HepG2 (cell line): ENCODE results near the gene ABCC1. TPM values are rescaled to one million over a fixed set of nuclear protein-coding genes. Genes with fewer than 3 reads are reported as not detected.

Source experiments
- HMG20A ChIP-seq: IDR thresholded peaks from 2 replicates; pipeline ENCODE4 v1.6.1; 2016; ENCODE audit warnings: borderline replicate concordance
- HMGXB3 ChIP-seq: sonication (generic); formaldehyde crosslinking; IDR thresholded peaks from 2 replicates; pipeline ENCODE4 v1.4.0; 2020; ENCODE audit warnings: missing genetic modification reagents, borderline replicate concordance
- KLF12 ChIP-seq: sonication (generic); formaldehyde crosslinking; IDR thresholded peaks from 2 replicates; pipeline ENCODE4 v1.4.0; 2020; ENCODE audit warnings: missing genetic modification reagents, borderline replicate concordance
- MAFF ChIP-seq: IDR thresholded peaks from 2 replicates; pipeline ENCODE4 v1.6.1; 2011; ENCODE audit warnings: low read depth, low read length, improper control_type of control experiment
- MAFK ChIP-seq, 2 experiments: IDR thresholded peaks in 1 of 2; conservative IDR thresholded peaks in 1 of 2; 2 replicates each; pipeline ENCODE4 v1.6.1; 2011; ENCODE audit warnings: improper control_type of control experiment in 2 of 2, low read length in 2 of 2
- MIXL1 ChIP-seq: IDR thresholded peaks from 2 replicates; pipeline ENCODE4 v1.6.1; 2016
- NRL ChIP-seq: sonication (generic); formaldehyde crosslinking; IDR thresholded peaks from 2 replicates; pipeline ENCODE4 v1.5.0; 2020; ENCODE audit warnings: missing genetic modification reagents, mild to moderate bottlenecking, moderate library complexity, borderline replicate concordance
- PHF20 ChIP-seq: sonication (generic); formaldehyde crosslinking; IDR thresholded peaks from 2 replicates; pipeline ENCODE4 v1.5.0; 2020; ENCODE audit warnings: mild to moderate bottlenecking, missing genetic modification reagents
- ZNF331 ChIP-seq: sonication (generic); formaldehyde crosslinking; IDR thresholded peaks from 2 replicates; pipeline ENCODE4 v1.4.0; 2020; ENCODE audit warnings: missing genetic modification reagents
- ZNF383 ChIP-seq: sonication (generic); formaldehyde crosslinking; IDR thresholded peaks from 2 replicates; pipeline ENCODE4 v1.4.0; 2020; ENCODE audit warnings: missing genetic modification reagents, mild to moderate bottlenecking, borderline replicate concordance
- ZNF44 ChIP-seq: sonication (generic); formaldehyde crosslinking; IDR thresholded peaks from 2 replicates; pipeline ENCODE4 v1.5.1; 2020; ENCODE audit warnings: mild to moderate bottlenecking, missing genetic modification reagents
- ZNF644 ChIP-seq: IDR thresholded peaks from 2 replicates; pipeline ENCODE4 v1.6.1; 2016; ENCODE audit warnings: low read depth
- ZNF746 ChIP-seq: sonication (generic); formaldehyde crosslinking; IDR thresholded peaks from 2 replicates; pipeline ENCODE4 v1.8.0; 2022; ENCODE audit warnings: mild to moderate bottlenecking, missing genetic modification reagents
- ZNF768 ChIP-seq: sonication (generic); formaldehyde crosslinking; IDR thresholded peaks from 2 replicates; pipeline ENCODE4 v1.4.0; 2020; ENCODE audit warnings: missing genetic modification reagents
- polyA plus RNA-seq, 8 experiments: library from polyadenylated mRNA; depleted of rRNA in 3 of 8; stranded (reverse) in 7 of 8; unstranded in 1 of 8; fragments of >200 nt; fragmentation: Illumina TruSeq in 4 of 8; extraction: Trizol in 4 of 8; gene quantifications; 2 replicates each; pipeline versions ENCODE4 v1.2.1 to v1.2.3, GENCODE V29; 2011 to 2016; ENCODE audit warnings: low read depth in 4 of 8, missing spikeins in 1 of 8, mixed read lengths in 1 of 8; ENCODE audit not compliant: insufficient read depth in 1 of 8
- total RNA-seq, 5 experiments: library from RNA; depleted of rRNA; stranded (reverse); fragments of >200 nt; fragmentation: Illumina TruSeq; extraction: Trizol; gene quantifications; 2 replicates each; pipeline ENCODE4 v1.2.3, GENCODE V29; 2016; ENCODE audit warnings: low read depth in 1 of 5
- TF ChIP-seq, protein P1 (sequence below): IDR thresholded peaks from 2 replicates; pipeline ENCODE4 v1.6.1; 2016; ENCODE audit warnings: low read depth
- TF ChIP-seq, protein P2 (sequence below): sonication (generic); formaldehyde crosslinking; IDR thresholded peaks from 2 replicates; pipeline ENCODE4 v1.8.1; 2023; ENCODE audit warnings: mild to moderate bottlenecking, moderate library complexity, missing genetic modification reagents
- TF ChIP-seq, protein P3 (sequence below): sonication (generic); formaldehyde crosslinking; IDR thresholded peaks from 2 replicates; pipeline ENCODE4 v1.4.0; 2020; ENCODE audit warnings: mild to moderate bottlenecking, missing genetic modification reagents, borderline replicate concordance
- TF ChIP-seq, protein P4 (sequence below): IDR thresholded peaks from 2 replicates; pipeline ENCODE4 v1.6.1; 2016; ENCODE audit warnings: mild to moderate bottlenecking, missing biosample characterization, missing genetic modification reagents

ABCC1 gene
- total and polyA plus RNA-seq, 2 of the 13 experiments (the other 11 are each of a cell fraction or from before 2014, with no cell fraction given): 13.0 to 30.6 TPM

GRCh38 chr16:15951852-15952251 lies 2.4 kb downstream of the ABCC1 start (continued):
- no peak for TF ChIP-seq HMG20A
- TF ChIP-seq, protein P1, sequence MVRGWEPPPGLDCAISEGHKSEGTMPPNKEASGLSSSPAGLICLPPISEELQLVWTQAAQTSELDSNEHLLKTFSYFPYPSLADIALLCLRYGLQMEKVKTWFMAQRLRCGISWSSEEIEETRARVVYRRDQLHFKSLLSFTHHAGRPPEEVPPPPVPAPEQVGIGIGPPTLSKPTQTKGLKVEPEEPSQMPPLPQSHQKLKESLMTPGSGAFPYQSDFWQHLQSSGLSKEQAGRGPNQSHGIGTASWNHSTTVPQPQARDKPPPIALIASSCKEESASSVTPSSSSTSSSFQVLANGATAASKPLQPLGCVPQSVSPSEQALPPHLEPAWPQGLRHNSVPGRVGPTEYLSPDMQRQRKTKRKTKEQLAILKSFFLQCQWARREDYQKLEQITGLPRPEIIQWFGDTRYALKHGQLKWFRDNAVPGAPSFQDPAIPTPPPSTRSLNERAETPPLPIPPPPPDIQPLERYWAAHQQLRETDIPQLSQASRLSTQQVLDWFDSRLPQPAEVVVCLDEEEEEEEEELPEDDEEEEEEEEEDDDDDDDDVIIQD (CRISPR knock-in tag): peak; percentile 10; the same call in 1 of the 2 replicates
- TF ChIP-seq, protein P2, sequence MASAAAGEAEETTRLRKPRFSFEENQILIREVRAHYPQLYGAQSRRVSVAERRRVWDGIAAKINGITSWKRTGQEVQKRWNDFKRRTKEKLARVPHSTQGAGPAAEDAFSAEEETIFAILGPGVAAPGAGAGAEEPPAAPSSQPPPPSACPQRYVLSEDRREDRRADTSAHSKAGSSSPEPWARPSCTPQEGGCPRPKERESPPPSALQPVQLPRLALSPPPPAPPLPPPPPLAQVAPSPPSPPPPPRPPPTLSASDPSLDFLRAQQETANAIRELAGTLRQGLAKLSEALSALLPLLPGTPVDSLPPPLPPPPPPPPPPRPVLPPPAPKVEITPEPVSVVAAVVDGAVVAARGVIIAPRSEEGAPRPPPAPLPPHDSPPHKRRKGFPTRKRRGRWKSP (CRISPR knock-in tag): peak; percentile 74; the same call in 1 of the 2 replicates
- 0 out of 2 replicates have a peak, but pooled peaks have one; percentile 41 for TF ChIP-seq ZNF746 (CRISPR knock-in tag)
- TF ChIP-seq NRL (CRISPR knock-in tag): 0 out of 2 replicates have a peak, but pooled peaks have one; percentile 31
- TF ChIP-seq, protein P3, sequence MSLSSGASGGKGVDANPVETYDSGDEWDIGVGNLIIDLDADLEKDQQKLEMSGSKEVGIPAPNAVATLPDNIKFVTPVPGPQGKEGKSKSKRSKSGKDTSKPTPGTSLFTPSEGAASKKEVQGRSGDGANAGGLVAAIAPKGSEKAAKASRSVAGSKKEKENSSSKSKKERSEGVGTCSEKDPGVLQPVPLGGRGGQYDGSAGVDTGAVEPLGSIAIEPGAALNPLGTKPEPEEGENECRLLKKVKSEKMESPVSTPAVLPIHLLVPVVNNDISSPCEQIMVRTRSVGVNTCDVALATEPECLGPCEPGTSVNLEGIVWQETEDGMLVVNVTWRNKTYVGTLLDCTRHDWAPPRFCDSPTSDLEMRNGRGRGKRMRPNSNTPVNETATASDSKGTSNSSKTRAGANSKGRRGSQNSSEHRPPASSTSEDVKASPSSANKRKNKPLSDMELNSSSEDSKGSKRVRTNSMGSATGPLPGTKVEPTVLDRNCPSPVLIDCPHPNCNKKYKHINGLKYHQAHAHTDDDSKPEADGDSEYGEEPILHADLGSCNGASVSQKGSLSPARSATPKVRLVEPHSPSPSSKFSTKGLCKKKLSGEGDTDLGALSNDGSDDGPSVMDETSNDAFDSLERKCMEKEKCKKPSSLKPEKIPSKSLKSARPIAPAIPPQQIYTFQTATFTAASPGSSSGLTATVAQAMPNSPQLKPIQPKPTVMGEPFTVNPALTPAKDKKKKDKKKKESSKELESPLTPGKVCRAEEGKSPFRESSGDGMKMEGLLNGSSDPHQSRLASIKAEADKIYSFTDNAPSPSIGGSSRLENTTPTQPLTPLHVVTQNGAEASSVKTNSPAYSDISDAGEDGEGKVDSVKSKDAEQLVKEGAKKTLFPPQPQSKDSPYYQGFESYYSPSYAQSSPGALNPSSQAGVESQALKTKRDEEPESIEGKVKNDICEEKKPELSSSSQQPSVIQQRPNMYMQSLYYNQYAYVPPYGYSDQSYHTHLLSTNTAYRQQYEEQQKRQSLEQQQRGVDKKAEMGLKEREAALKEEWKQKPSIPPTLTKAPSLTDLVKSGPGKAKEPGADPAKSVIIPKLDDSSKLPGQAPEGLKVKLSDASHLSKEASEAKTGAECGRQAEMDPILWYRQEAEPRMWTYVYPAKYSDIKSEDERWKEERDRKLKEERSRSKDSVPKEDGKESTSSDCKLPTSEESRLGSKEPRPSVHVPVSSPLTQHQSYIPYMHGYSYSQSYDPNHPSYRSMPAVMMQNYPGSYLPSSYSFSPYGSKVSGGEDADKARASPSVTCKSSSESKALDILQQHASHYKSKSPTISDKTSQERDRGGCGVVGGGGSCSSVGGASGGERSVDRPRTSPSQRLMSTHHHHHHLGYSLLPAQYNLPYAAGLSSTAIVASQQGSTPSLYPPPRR (CRISPR knock-in tag): 0 out of 2 replicates have a peak, but pooled peaks have one; percentile 42
- no peak for TF ChIP-seq PHF20 (CRISPR knock-in tag)
- TF ChIP-seq, protein P4, sequence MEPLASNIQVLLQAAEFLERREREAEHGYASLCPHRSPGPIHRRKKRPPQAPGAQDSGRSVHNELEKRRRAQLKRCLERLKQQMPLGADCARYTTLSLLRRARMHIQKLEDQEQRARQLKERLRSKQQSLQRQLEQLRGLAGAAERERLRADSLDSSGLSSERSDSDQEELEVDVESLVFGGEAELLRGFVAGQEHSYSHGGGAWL (CRISPR knock-in tag): no peak
- TF ChIP-seq ZNF383: 0 out of 2 replicates have a peak, but pooled peaks have one; percentile 76
- TF ChIP-seq MAFK (conservative IDR thresholded peaks at IDR 0.05 in 1 of 2, IDR thresholded peaks at IDR 0.05 in 1 of 2; ENCODE audit: low read length in 2 of 2): no peak
- no peak for TF ChIP-seq KLF12 (CRISPR knock-in tag)
- TF ChIP-seq ZNF768 (CRISPR knock-in tag): 0 out of 2 replicates have a peak, but pooled peaks have one; percentile 13
- no peak for TF ChIP-seq MIXL1
- TF ChIP-seq MAFF: no peak
- peak; percentile 92 for TF ChIP-seq ZNF44 (CRISPR knock-in tag)
- peak; percentile 36; the same call in 1 of the 2 replicates for TF ChIP-seq HMGXB3
- TF ChIP-seq ZNF644 (CRISPR knock-in tag): 0 out of 2 replicates have a peak, but pooled peaks have one; percentile 5
- 0 out of 2 replicates have a peak, but pooled peaks have one; percentile 3 for TF ChIP-seq ZNF331 (CRISPR knock-in tag)
